EL (cell line): ENCODE results near the gene CLDN1.
"Not testable (repeated sequence)": the region's sequence is repeated elsewhere in the genome, so short reads cannot be mapped to it uniquely, and the experiment has no call there.

Experiments
- DNase-seq: peaks from one replicate; pipeline ENCODE4 v3.0.0-alpha.2; 2016

CLDN1 gene

DNA sequence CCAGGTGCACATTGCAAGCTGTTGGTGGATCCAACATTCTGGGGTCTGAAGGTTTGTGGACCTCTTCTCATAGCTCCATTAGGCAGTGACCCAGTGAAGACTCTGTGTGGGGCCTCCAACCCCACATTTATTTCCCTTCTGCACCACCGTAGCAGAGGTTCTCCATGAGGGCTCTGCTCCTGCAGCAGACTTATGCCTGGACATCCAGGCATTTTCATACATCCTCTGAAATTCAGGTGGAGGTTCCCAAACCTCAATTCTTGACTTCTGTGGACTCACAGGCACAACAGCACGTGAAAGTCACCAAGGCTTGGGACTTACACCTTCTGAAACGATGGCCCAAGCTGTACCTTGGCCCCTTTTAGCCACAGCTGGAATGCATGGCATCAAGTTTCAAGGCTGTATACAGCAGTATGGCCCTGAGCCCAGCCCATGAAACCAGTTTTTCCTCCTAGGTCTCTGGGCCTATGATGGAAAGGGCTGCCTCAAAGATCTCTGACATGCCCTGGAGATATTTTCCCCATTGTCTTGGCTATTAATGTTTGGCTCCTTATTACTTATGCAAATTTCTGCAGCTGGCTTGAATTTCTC lies 30.2 kb downstream of the CLDN1 start:
- DNase-seq: no peak

DNA sequence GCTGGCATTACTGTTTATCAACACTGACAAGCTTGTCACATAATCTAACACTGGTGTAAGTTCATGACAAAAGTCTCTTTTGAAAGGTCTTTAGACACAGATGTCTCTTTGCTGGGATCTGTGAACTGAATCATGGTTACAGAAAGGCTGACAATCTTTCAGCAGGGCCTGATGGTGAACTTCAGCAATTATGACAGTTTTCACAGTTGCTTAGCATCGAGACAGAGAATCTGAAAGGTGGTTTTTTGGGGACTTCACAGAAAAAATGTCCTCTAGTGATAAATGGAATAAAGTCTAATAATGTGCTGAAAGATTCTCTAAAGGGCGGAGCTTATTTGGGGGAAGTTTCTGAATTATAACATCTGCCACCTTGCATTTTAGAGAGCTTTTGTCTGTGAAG lies 32.3 kb downstream of the CLDN1 start:
- no peak for DNase-seq

DNA sequence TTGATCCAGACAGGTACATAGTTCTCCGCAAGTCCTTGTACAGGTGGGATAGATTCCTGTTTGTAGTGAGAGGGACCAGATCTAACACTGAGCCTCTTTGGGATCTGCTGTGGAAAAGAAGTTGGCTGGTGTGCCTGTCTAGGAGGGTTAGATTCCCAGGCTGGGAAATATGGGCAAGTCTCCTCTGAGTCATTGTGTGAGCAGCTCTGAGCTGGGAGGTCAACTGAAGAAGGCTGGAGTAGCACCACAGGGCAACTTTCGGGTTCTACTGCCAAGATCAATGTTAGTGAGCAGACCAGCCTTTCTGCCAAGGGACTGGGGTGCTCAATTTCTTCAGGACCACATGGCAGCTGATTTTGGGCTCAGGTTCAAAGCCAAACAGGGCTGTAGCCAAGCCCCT lies 33.4 kb downstream of the CLDN1 start:
- peak; percentile 42 for DNase-seq

DNA sequence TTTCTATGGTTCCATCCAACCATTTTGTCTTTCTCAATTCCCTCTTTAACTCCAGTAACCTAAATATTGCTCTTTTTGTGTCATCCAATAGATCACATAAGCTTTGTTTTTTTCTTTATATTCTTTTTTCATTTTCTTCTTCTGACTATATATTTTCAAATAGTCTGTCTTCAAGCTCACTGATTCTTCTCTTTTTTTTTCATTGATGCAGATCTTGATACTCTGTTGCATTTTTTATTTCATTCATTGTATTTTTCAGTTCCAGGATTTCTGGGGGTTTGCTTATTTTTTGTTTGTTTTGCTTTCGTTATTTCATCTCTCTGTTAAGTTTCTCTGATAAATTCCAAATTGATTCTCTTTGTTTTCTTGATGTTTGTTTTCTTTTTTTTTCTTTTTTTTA lies 36.2 kb downstream of the CLDN1 start:
- no peak for DNase-seq

- peak; percentile 48 for DNase-seq
Observed at GRCh38 chr3:190281308-190282051, 40.8 kb downstream of the CLDN1 start.

- DNase-seq: no peak
Observed at GRCh38 chr3:190279690-190280089, 42.6 kb downstream of the CLDN1 start.

DNA sequence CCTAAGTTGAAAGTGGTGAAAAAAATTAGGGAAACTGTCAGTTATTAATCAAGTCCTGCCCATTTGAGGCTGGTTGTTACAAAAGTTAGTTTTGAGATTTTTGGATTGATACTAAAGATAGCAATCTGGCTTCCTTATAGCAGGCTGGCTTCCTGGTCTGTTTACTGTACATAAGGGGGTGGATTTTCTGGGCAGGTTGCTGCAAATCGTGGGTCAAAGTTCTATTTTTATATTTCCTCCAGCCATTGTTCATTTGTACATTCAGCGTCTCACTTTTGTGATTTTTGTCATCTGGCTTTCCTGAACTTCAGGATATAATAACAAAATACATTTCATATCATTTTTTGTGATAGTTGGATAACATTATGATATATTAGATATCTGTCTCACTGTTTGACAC lies 49.5 kb downstream of the CLDN1 start:
- DNase-seq: no peak

DNA sequence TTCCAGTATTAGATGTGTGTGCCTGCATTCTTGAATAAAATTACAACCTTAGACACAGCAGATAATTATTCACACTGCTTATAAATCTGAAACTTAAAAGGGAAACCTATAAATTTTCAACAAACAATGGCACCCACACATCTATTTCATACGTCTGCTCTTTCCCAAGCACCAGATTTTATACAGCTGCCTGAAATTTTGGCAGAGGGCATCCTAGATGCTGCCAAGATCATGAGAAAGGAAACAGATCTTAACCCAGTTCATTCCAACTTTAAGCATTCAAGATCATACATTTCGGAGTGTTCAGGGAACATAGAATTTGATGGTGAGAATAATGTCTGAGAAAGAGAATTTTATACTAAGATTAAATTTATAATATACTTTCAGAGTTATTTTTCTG lies 53.1 kb downstream of the CLDN1 start:
- DNase-seq: no peak

DNA sequence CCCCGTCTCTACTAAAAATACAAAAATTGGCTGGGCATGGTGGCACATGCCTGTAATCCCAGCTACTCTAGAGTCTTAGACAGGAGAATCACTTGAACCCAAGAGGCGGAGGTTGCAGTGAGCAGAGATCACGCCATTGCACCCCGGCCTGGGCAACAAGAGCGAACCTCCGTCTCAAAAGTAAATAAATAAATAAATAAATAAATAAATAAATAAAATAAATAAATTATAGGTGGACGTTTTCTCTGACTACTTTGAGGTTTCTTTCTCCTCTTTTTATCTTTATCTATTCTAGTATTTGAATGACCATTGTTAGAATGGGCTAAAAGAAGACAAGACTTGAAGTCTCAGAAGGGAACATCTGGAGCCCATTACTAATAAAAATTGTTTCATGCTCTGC lies 54.8 kb downstream of the CLDN1 start:
- DNase-seq: not testable (repeated sequence)

- no peak for DNase-seq
Observed at GRCh38 chr3:190266913-190267290, 55.3 kb downstream of the CLDN1 start.

DNA sequence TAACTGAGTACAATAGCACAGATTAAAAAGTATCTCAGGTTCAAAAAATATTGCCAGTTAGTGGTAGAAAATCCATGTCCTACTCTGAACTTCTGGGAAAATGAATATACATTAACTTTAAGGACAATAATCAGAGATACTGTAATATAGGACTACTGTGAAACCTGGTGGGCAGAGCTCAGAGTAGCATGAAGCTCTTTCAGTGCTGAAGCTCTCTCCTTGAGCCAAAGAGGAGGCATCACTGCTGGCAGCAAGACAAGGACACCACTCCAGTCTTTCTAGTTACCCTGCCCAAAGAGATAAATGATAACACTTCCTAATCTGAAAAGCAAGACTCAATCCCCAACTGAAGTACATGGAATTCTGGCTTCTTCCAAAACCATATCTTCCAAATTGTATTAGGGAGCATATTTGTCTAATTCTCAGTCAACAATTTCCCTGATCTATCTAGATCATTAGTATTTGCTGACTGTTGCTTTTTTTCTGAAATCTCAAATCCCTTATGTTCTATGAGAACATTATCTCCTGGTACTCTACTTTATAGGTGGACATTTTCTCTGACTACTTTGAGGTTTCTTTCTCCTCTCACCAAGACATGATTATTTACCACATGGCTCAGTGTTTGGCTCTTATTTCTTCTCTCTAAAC lies 55.9 kb downstream of the CLDN1 start:
- no peak for DNase-seq

DNA sequence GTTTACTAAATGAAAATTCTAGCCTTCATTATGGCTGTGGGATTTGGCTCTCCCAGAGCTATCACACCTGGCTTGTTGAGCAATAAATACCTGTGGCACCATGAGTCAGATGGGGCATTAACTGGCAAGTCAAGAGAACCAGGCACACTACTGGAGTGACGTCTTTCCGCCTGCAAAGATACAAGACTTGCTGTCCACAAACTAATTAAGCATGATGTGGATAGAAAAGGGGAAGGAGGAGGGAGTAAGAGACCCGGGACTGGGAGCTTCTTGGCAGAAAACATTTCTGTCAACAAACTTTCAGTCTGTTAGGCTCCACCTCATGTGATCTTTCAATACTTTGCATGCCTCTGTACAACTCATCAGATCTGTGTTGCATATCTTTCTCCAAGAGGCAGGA lies 56.5 kb downstream of the CLDN1 start:
- DNase-seq: peak; percentile 60

DNA sequence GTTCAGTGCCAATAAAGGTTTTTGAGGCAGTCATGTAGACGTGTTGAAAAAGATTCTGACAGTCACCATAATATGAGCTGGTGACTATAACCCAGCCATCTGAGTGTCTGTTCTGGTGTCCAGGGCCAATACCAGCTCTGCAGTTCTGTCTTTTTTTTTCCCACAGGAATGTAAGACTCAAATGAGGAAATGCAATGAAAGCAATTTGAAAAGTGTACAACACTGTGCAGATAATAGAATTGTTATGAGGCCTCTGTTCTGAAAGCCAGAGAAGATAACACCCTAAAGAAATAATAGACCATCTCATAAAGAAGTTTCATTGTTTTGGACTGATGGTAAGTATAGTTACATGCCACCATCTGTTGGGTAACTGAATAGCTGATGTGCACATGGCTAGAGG lies 57.1 kb downstream of the CLDN1 start:
- DNase-seq: no peak

DNA sequence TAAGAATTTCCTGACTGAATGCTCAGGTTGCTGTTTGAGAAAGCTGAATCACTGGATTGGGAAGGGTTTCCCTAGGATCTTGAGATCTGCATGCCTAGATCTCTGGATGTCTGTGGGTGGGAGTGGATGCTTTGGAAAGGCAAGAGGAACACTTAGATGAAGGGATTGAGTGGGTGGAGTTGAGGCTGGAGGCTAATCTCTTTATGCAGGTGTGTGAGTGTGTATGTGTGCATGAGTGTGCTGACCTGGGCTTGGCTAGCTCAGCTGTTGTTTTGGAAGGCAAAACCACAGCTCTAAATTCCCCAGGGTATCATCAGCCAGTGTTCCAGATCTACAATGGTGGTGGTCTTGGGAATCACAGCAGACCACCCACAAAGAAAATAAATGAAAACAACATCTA lies 60.5 kb downstream of the CLDN1 start:
- no peak for DNase-seq

GRCh38 chr3:190261015-190261414 lies 61.2 kb downstream of the CLDN1 start:
- DNase-seq: no peak

DNA sequence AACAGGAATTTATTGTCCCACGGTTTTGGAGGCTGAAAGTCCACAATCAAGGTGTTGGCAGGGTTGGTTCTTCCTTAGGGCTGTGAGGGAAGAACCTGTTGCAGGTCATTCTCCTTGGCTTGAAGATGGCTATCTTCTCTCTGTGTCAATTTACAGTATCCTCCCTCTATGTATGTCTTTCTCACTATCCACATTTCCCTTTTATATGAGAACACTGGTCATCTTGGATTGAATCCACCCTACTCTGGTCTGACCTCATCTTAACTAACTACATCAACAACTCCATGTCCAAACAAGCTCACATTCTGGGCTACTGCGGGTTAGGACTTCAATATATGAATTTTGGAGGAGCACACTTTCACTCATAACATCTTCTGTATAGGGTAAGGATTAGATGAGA lies 61.9 kb downstream of the CLDN1 start:
- no peak for DNase-seq

- no peak for DNase-seq
Observed at GRCh38 chr3:190258634-190259033, 63.6 kb downstream of the CLDN1 start.
